NCI-H1436 (cell line): ENCODE results near the gene RCAN3.
"Not testable (repeated sequence)": the region's sequence is repeated elsewhere in the genome, so short reads cannot be mapped to it uniquely, and the experiment has no call there.

Experiments used
- DNase-seq: peaks from one replicate; lab custom pipeline; 2025; lab: John Stamatoyannopoulos, UW

Gene RCAN3

GRCh38 chr1:24514946-24515345 is 12.3 kb downstream of the RCAN3 start:
- no peak for DNase-seq

- not testable (repeated sequence) for DNase-seq
These were observed 13.1 kb downstream of the RCAN3 start for GRCh38 chr1:24515671-24516209.

- no peak for DNase-seq
These were observed 13.9 kb downstream of the RCAN3 start for GRCh38 chr1:24516506-24516905.

GRCh38 chr1:24517898-24518297 is 15.3 kb downstream of the RCAN3 start:
- no peak for DNase-seq

GRCh38 chr1:24520282-24520681 is 17.6 kb downstream of the RCAN3 start:
- DNase-seq: not testable (repeated sequence)

GRCh38 chr1:24525606-24526005 is 23.0 kb downstream of the RCAN3 start:
- no peak for DNase-seq

GRCh38 chr1:24526045-24526444 is 23.4 kb downstream of the RCAN3 start:
- DNase-seq: no peak

GRCh38 chr1:24526940-24527542 is 24.4 kb downstream of the RCAN3 start:
- no peak for DNase-seq

GRCh38 chr1:24528744-24529143 is 26.1 kb downstream of the RCAN3 start:
- peak; percentile 28 for DNase-seq

- not testable (repeated sequence) for DNase-seq
These were observed 26.7 kb downstream of the RCAN3 start for GRCh38 chr1:24529292-24529691.

GRCh38 chr1:24535021-24535424 is 32.4 kb downstream of the RCAN3 start:
- DNase-seq: no peak

- DNase-seq: no peak
These were observed 33.1 kb downstream of the RCAN3 start for GRCh38 chr1:24535778-24536177.

GRCh38 chr1:24536391-24536840 is 33.8 kb downstream of the RCAN3 start:
- no peak for DNase-seq

GRCh38 chr1:24540051-24540905 is 37.6 kb downstream of the RCAN3 start:
- no peak for DNase-seq

GRCh38 chr1:24540906-24541710 is 38.5 kb downstream of the RCAN3 start:
- no peak for DNase-seq

- no peak for DNase-seq
These were observed 39.2 kb downstream of the RCAN3 start for GRCh38 chr1:24541711-24542346.

GRCh38 chr1:24544239-24544638 is 41.6 kb downstream of the RCAN3 start:
- no peak for DNase-seq

- no peak for DNase-seq
These were observed 43.0 kb downstream of the RCAN3 start for GRCh38 chr1:24545662-24546061.

GRCh38 chr1:24547195-24547594 is 44.6 kb downstream of the RCAN3 start:
- DNase-seq: no peak

- DNase-seq: no peak
These were observed 45.4 kb downstream of the RCAN3 start for GRCh38 chr1:24548070-24548469.

- not testable (repeated sequence) for DNase-seq
These were observed 46.6 kb downstream of the RCAN3 start for GRCh38 chr1:24549210-24549609.
